ENCODE data around the gene HDGFL1.

The HDGFL1 gene

GRCh38 chr6:22569281-22570184, at the start of gene HDGFL1:
Gene HDGFL1 (plus strand): TSS chr6:22569566. CDS start chr6:22569576, 10 bp downstream.
- DNase-seq: no peak

GRCh38 chr6:22521035-22521434, 48.3 kb upstream of the HDGFL1 start:
- DNase-seq: no peak

DNA sequence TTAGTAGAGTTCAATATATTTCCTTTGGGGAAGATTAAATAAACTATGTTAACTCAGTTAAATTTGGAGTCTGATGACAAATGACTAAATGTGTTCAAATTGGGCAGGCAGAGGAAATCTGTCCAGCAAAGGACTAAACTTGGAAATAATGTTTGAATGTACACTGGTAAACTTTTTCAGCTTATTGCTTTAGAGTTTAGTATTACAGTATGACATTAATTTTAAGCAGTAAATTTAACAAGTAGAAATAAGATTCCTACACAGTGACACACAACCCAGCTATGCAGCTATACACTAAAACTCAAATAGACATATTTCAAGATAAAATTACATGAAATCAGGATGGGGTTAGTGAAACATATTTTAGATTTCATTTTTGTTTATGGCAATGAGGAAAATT, 42.6 kb upstream of the HDGFL1 start:
- no peak for DNase-seq

DNA sequence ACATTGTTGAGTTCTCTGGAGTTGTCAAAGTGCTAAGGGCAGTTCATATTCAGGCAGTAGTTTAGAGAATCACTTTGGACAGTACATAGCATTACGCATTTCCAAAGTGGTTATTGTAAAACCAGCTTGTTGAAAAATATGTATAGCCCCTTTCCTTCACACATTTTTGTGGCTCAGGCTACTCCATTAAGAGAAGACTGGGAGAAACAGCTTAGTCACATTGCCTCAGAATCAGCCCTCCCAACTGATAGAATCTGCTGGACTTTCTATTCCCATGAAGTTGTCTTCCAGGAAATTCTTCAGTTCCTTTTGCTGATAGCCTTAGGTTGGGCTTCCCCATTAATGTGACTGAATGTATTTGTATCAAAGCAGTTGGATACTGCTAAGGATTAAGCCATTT, 39.5 kb upstream of the HDGFL1 start:
- DNase-seq: no peak

GRCh38 chr6:22530506-22530905, 38.9 kb upstream of the HDGFL1 start:
- no peak for DNase-seq

GRCh38 chr6:22536122-22536521, 33.2 kb upstream of the HDGFL1 start:
- DNase-seq: no peak

DNA sequence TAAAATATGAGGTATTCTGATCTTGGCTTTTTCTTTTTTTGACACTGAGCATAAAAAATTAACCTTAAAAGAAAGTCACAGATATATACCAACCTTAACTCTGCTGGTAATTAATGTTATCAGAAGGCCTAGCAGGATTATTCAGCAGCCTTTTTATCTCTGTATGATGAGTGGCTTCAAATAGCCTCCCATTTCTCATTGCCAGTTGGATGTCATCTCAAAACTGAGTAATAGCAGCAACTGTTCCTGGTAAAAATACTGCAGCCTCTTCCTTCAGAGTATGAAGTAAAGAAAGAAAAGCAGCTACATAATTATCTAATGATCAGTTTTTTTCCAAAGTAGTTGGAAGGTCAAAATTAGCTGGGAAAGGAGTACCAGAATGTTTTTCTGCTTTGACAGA, 24.9 kb upstream of the HDGFL1 start:
- DNase-seq: no peak

DNA sequence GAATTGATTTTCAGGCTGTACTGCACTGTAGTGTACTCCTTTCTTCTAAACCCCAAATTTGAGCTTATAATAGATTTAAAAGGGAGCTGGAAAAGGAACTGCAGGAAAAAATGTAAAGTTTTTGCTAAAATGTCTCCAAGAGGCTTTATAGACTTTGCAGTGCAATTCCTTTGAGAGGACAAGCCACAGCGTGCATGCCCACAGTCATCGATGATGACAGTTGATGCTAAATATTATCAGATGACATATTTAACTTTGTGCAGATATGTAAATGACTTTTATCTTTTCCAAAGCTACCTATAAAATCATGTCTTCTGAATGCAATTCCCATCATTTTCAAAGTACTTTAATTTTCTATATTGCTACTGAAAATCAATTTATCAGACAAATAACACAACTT, 24.3 kb upstream of the HDGFL1 start:
- DNase-seq: no peak

DNA sequence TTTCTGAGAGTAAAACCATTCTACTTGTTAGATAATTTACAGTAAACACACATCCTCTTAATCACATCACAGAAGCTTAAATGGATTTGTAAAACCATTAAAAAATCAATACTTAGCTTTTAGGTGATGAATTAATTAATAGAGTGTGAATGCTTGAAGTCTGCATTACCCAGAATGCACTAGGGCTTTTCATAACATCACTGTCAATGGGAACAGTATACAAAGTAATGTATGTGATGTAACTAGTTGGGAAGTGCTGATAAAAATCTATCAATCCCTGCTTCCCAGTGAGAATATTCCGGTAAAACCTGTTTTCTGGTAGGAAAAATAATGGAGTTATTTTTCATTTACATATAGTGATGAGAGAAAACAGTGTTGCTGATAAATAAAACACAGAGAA, 23.1 kb upstream of the HDGFL1 start:
- DNase-seq: no peak

DNA sequence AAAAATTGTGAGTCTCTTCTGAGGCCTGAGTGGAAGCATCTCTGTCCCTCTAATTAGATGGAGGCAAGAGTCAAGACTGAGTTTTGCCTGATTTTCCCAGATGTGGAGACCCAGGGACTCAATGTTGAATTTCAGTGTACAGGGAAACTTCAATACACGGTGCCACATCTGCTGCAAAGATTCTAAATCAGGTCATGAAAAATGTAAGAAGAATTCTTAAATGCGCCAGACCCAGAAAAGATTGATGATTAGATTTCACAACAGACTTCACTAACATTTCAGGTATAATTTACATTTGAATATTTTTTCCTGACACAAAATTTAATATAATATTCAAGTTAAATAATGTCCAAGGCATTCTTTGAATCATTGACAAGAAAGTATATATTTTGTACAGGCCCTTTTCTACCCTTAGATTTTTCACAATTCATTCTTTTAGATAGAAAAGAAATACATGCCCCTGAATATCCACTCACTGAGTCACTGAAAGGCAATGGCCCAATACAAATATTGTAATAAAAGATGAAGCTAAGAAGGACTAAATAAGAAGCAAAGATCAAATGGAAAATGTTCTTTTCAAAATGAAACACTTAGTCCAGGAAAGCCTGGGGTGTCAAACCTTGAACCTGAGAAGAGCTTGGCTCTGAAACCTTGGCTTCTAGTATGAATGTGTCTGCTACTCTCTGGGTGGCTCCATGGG, 18.2 kb upstream of the HDGFL1 start:
- no peak for DNase-seq

GRCh38 chr6:22556266-22556665, 13.1 kb upstream of the HDGFL1 start:
- DNase-seq: no peak

DNA sequence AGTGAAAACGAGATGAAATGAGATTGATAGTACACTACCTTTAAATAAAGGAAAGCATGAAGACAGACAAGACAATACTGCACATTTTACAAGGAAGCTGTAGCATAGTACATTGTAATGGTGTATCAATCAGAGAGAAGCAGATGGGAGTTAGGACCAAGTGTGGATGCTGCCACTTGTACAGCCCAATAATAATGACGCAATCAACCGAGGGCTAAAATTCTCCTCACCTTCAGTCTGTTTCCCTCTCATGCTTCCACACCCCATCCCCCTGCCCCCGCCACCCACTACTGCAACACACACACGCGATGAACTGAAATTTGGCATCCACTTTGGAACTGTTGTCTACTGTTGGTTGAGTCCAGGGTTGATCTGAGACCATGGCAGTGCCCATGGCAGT, 12.4 kb upstream of the HDGFL1 start:
- no peak for DNase-seq

DNA sequence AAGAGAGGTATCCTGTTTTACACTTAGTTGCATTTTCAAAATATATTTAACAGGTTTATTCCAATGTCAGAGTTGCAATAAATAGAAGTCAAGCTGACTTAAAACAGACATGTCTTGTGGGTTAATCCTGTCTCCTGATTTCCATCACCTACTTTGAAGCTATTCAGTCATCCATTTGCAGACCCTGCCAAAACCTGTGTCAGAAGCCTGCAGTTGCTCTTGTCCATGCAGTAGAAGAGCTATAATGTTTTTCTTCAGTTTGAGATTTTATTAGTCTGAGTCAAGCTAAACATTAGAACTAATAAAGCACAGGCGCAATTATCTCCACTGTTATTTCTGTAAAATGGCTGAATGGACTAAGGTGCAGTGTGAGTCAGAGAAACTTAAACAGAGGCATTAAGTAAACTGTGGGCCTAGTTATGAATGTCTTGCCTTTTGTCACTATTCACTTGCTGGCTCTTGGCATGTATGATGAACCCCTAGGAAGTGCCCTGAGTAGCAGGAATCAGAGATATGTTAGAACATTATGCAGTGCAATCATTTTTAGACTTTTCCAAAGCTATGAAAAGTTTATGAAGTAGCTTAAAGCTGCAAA, 11.0 kb upstream of the HDGFL1 start:
- DNase-seq: no peak

GRCh38 chr6:22568854-22569253, 512 bp upstream of the HDGFL1 start:
- DNase-seq: no peak

DNA sequence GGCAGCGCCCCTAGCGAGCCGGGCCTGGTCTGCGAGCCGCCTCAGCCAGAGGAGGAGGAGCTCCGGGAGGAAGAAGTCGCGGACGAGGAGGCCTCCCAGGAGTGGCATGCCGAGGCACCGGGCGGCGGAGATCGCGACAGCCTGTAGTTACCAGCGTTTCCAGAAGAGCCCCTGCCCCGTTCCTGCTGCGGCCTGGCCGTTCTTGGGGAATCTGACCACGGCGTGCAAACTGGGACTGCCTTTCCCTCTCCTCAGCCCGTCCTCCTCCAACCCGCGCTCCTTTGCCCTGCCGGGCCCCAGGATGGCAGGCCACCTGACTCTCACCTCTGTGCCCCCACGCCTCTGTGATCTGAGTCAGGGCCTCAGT, 802 bp downstream of the HDGFL1 start:
- no peak for DNase-seq

GRCh38 chr6:22575190-22575589, 5.8 kb downstream of the HDGFL1 start:
- DNase-seq: no peak

- no peak for DNase-seq
Observed at GRCh38 chr6:22579439-22579838, 10.1 kb downstream of the HDGFL1 start.

DNA sequence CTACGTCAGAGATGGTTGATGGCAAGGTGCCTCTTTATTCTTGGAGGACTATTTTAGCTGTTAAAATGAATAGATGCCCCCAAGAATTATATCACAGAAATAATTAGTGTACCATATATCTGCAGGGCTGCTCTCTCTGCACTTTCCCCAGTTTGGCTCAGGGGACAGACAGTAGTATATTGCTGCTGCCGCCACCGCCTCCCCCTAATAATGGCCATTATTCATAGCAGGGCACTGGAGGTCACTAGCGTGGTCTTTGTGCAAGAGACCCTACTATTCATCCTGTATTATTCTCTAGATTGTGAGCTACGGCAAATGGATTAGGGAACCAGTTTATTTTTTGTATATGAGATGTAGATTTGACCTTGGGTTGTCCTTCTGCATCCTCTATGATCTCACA, 11.0 kb downstream of the HDGFL1 start:
- DNase-seq: no peak

- DNase-seq: no peak
Observed at GRCh38 chr6:22582417-22583205, 13.2 kb downstream of the HDGFL1 start.

GRCh38 chr6:22583230-22583629, 13.9 kb downstream of the HDGFL1 start:
- DNase-seq: no peak

GRCh38 chr6:22583927-22584326, 14.6 kb downstream of the HDGFL1 start:
- DNase-seq: no peak

GRCh38 chr6:22589118-22589517, 19.8 kb downstream of the HDGFL1 start:
- DNase-seq: no peak

DNA sequence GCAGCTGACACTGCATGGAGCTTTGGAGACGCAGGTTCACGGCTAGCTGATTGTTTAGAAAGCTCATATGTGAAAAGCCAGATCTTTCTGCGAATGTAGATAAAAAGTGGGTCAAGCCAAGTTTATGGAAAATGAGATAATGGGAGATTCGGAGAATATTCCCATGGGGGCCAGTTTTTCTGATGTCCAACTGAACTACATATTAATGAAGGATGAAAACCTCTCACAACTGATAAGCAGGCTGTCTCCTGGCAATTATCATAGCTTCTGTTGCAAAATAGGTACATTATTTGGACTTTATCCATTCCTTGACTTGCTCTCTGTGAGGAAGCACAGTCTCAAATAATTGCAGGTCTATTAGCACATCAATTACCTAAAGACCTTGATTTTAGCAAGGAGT, 21.1 kb downstream of the HDGFL1 start:
- DNase-seq: no peak

All from NCI-H526 (cell line).